ENCODE results near the gene YWHAH. TPM values are rescaled to one million over a fixed set of nuclear protein-coding genes. Genes with fewer than 3 reads are reported as not detected.

The YWHAH gene
- total RNA-seq, 2 experiments from 2014 or later = 24.4 to 26.1 TPM

- no peaks in the 10 kb centered on the region for H3K36me3 ChIP-seq (ENCODE audit: insufficient read depth, low read length)
- H3K27ac ChIP-seq (ENCODE audit: low read depth in 1 of 2, low read length in 2 of 2) = no peak overlapping the region
- ATAC-seq (ENCODE audit: poor library complexity) (no peak), DNase-seq (no peak)
- H3K27ac Mint-ChIP-seq = no peak overlapping the region
- POLR2A ChIA-PET = no interaction called here
- H3K4me1 Mint-ChIP-seq (ENCODE audit: low read depth) = no peaks in the 10 kb centered on the region
- CTCF ChIA-PET = no interaction called here
- H3K4me3 ChIP-seq (ENCODE audit: low read length) = no peak overlapping the region
- intact Hi-C loops (cut with DNase I, micrococcal nuclease) = loop anchor here in 1 of 2 experiments (10.0 kb wide), 1 partner anchor 808 kb away; no protein-coding TSS in a partner anchor
- H3K4me1 ChIP-seq (ENCODE audit: insufficient read depth, low read length) = no peaks in the 10 kb centered on the region
- no peaks in the 10 kb centered on the region for H3K9me3 ChIP-seq (ENCODE audit: control insufficient read depth in 1 of 2, insufficient read depth in 1 of 2, low read length in 2 of 2)
- H3K36me3 Mint-ChIP-seq (ENCODE audit: low read depth) = no peaks in the 10 kb centered on the region
- H3K9me3 Mint-ChIP-seq = no peaks in the 10 kb centered on the region
- H3K27me3 ChIP-seq (ENCODE audit: control insufficient read depth in 1 of 2, insufficient read depth in 2 of 2, low read length in 2 of 2) = peaks cover 0 to 5% of the 10 kb centered on the region in 2 experiments
- TF ChIP-seq, protein P1, sequence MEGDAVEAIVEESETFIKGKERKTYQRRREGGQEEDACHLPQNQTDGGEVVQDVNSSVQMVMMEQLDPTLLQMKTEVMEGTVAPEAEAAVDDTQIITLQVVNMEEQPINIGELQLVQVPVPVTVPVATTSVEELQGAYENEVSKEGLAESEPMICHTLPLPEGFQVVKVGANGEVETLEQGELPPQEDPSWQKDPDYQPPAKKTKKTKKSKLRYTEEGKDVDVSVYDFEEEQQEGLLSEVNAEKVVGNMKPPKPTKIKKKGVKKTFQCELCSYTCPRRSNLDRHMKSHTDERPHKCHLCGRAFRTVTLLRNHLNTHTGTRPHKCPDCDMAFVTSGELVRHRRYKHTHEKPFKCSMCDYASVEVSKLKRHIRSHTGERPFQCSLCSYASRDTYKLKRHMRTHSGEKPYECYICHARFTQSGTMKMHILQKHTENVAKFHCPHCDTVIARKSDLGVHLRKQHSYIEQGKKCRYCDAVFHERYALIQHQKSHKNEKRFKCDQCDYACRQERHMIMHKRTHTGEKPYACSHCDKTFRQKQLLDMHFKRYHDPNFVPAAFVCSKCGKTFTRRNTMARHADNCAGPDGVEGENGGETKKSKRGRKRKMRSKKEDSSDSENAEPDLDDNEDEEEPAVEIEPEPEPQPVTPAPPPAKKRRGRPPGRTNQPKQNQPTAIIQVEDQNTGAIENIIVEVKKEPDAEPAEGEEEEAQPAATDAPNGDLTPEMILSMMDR (IDR thresholded peaks at IDR 0.05) = no peak
- H3K27me3 Mint-ChIP-seq = peaks cover 12% of the 10 kb centered on the region
- no peak overlapping the region for H3K4me3 Mint-ChIP-seq
Measured at GRCh38 chr22:31987218-31987617, 42.9 kb downstream of the YWHAH start.

DNA sequence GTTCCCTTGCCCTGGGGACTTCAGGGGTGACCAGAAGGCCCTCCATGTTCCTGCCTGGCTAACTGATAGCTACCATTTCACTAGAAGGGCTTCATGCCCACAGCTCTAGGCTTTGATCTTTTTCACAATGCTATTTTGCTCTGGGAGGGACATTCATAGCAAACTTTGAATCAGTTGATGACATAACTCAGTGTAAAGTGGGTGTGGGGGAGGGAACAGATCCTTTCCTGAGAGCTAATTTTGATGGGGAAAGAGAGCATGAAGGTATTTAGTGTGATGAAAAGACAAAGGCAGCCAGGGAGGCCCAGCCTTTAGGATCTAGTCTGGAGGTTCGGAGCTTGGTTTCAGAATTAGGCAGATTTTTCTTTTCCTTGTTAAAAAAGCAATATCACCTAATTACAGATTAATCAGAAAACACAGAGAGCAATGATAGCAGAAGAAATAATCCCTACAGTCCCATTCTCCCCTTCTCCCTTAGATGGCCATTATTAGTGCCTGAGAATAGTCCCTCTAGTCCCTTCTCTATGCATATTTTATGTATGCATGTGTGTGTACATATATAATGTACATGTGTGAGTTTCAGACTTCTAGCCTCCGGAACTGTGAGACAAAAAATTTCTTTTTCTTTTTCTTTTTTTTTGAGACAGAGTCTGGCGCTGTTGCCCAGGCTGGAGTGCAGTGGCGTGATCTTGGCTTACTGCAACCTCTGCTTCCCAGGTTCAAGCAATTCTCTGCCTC is 46.9 kb downstream of the YWHAH start:
- Mint-ChIP-seq H3K9me3 (no peaks in the 10 kb centered on the region), H3K4me3 (no peak overlapping the region), H3K4me1 (ENCODE audit: low read depth) (no peaks in the 10 kb centered on the region), H3K36me3 (ENCODE audit: low read depth) (no peaks in the 10 kb centered on the region), H3K27ac (no peak overlapping the region), H3K27me3 (peaks cover 12% of the 10 kb centered on the region)
- Histone ChIP-seq H3K4me1 (ENCODE audit: insufficient read depth, low read length) (no peaks in the 10 kb centered on the region), H3K27me3 (ENCODE audit: control insufficient read depth in 1 of 2, insufficient read depth in 2 of 2, low read length in 2 of 2) (peaks cover 0 to 5% of the 10 kb centered on the region in 2 experiments), H3K9me3 (ENCODE audit: control insufficient read depth in 1 of 2, insufficient read depth in 1 of 2, low read length in 2 of 2) (no peaks in the 10 kb centered on the region), H3K36me3 (ENCODE audit: insufficient read depth, low read length) (no peaks in the 10 kb centered on the region), H3K27ac (ENCODE audit: low read depth in 1 of 2, low read length in 2 of 2) (no peak overlapping the region), H3K4me3 (ENCODE audit: low read length) (no peak overlapping the region)
- no peak for ATAC-seq (ENCODE audit: poor library complexity)
- TF ChIP-seq, protein P1 (IDR thresholded peaks at IDR 0.05) = no peak
- POLR2A ChIA-PET = no interaction called here
- DNase-seq = no peak
- intact Hi-C loops (cut with DNase I, micrococcal nuclease) = no loop called here
- CTCF ChIA-PET = no interaction called here

DNA sequence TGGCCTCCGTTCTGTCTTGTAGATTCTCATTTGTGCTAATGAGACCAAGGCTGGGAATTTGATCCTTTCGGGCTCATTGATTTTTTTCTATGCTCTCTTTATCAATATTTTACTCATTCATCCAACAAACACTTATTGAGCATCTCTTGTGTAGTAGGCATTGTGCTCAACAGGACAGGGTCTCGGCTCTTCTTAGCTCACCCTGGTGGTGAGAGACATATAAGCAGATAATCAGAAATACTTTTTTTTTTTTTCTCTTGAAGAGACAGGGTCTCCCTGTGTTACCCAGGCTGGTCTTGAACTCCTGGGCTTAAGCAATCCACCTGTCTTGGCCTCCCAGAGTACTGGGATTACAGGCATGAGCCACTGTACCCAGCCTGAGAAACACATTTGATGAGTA is 50.7 kb downstream of the YWHAH start:
- H3K27ac Mint-ChIP-seq = no peak overlapping the region
- Histone ChIP-seq H3K36me3 (ENCODE audit: insufficient read depth, low read length) (no peaks in the 10 kb centered on the region), H3K27me3 (ENCODE audit: control insufficient read depth in 1 of 2, insufficient read depth in 2 of 2, low read length in 2 of 2) (peaks cover 0 to 3% of the 10 kb centered on the region in 2 experiments), H3K9me3 (ENCODE audit: control insufficient read depth in 1 of 2, insufficient read depth in 1 of 2, low read length in 2 of 2) (no peaks in the 10 kb centered on the region), H3K4me3 (ENCODE audit: low read length) (no peak overlapping the region), H3K4me1 (ENCODE audit: insufficient read depth, low read length) (no peaks in the 10 kb centered on the region), H3K27ac (ENCODE audit: low read depth in 1 of 2, low read length in 2 of 2) (no peak overlapping the region)
- DNase-seq = no peak
- H3K9me3 Mint-ChIP-seq = no peaks in the 10 kb centered on the region
- no peak overlapping the region for H3K4me3 Mint-ChIP-seq
- POLR2A ChIA-PET = no interaction called here
- CTCF ChIA-PET = no interaction called here
- ATAC-seq (ENCODE audit: poor library complexity) = no peak
- TF ChIP-seq, protein P1 (IDR thresholded peaks at IDR 0.05) = no peak
- H3K27me3 Mint-ChIP-seq = peaks cover 3% of the 10 kb centered on the region
- H3K4me1 Mint-ChIP-seq (ENCODE audit: low read depth) = peaks cover under 1% of the 10 kb centered on the region
- intact Hi-C loops (cut with DNase I, micrococcal nuclease) = no loop called here
- H3K36me3 Mint-ChIP-seq (ENCODE audit: low read depth) = no peaks in the 10 kb centered on the region

Data from CD4-positive, alpha-beta T cell (primary cell).